SU-DHL-6 (cell line): ENCODE measurements around the gene RALBP1.

Source experiments
- H2AFZ ChIP-seq: fragments of 200-600 bp; sonication (generic); 2 replicates; pipeline ENCODE4 v1.6.1; 2014; ENCODE audit warnings: low read depth, mild to moderate bottlenecking, moderate library complexity, mixed read lengths, antibody characterized with exemption, low read length; ENCODE audit not compliant: severe bottlenecking
- H3F3A ChIP-seq: fragments of 200-600 bp; shearing (Covaris generic); 2 replicates; pipeline ENCODE4 v1.6.0; 2016; ENCODE audit warnings: antibody characterized with exemption, mild to moderate bottlenecking; ENCODE audit not compliant: insufficient read depth
- H3K27ac ChIP-seq: fragments of 200-600 bp; sonication (generic); 2 replicates; pipeline ENCODE4 v1.5.1; 2016; ENCODE audit warnings: low read depth, mild to moderate bottlenecking, low read length, moderate library complexity, mixed read lengths
- H3K27me3 ChIP-seq: fragments of 200-600 bp; sonication (generic), shearing (Covaris generic); 2 replicates; pipeline ENCODE4 v1.6.0; 2014; ENCODE audit warnings: mild to moderate bottlenecking, low read length
- H3K36me3 ChIP-seq: fragments of 200-600 bp; sonication (generic); 2 replicates; pipeline ENCODE4 v1.6.1; 2014; ENCODE audit warnings: mild to moderate bottlenecking, low read length, mixed read lengths
- H3K4me2 ChIP-seq: fragments of 300-600, 200-600 bp; shearing (Covaris generic), sonication (generic); 2 replicates; pipeline ENCODE4 v1.6.0; 2014; ENCODE audit warnings: low read length, low read depth, mild to moderate bottlenecking; ENCODE audit not compliant: poor library complexity, severe bottlenecking
- H3K4me3 ChIP-seq: fragments of 200-600 bp; sonication (generic); 2 replicates; pipeline ENCODE4 v1.5.1; 2014; ENCODE audit warnings: antibody characterized with exemption, low read length, mild to moderate bottlenecking, mixed read lengths; ENCODE audit not compliant: insufficient read depth, poor library complexity, severe bottlenecking
- H3K79me2 ChIP-seq: fragments of 200-600 bp; sonication (generic); 2 replicates; pipeline ENCODE4 v1.6.1; 2014; ENCODE audit warnings: mild to moderate bottlenecking, low read length, moderate library complexity; ENCODE audit not compliant: insufficient read depth
- H3K9ac ChIP-seq: fragments of 200-600 bp; sonication (generic); 2 replicates; pipeline ENCODE4 v1.7.0; 2014; ENCODE audit warnings: mild to moderate bottlenecking, low read length
- H3K9me2 ChIP-seq: fragments of 200-600 bp; sonication (generic); replicated peaks from 2 replicates; pipeline ENCODE4 v1.6.1; 2014; ENCODE audit warnings: low read length; ENCODE audit not compliant: insufficient read depth
- H3K9me3 ChIP-seq: fragments of 200-600 bp; sonication (generic); 2 replicates; pipeline ENCODE4 v1.6.1; 2014; ENCODE audit warnings: low read length, mixed read lengths; ENCODE audit not compliant: insufficient read depth
- H4K20me1 ChIP-seq: fragments of 200-600 bp; sonication (generic); 2 replicates; pipeline ENCODE4 v1.6.1; 2014; ENCODE audit warnings: low read depth, mild to moderate bottlenecking, antibody characterized with exemption, low read length, moderate library complexity, mixed read lengths
- EZH2phosphoT487 ChIP-seq: fragments of 200-600 bp; sonication (generic), shearing (Covaris generic); conservative IDR thresholded peaks from 2 replicates; pipeline ENCODE4 v1.6.1; 2018; ENCODE audit warnings: mild to moderate bottlenecking, antibody characterized with exemption, low read length, moderate library complexity, mixed read lengths
- TF ChIP-seq, protein P1 (sequence below): fragments of 200-600 bp; sonication (generic); IDR thresholded peaks from one replicate; pipeline ENCODE4 v1.5.1; 2017; ENCODE audit warnings: antibody characterized with exemption, mild to moderate bottlenecking, low read length, moderate library complexity; ENCODE audit not compliant: insufficient read depth, poor library complexity, severe bottlenecking

RALBP1 gene

GRCh38 chr18:9569178-9569577, 93.9 kb downstream of the RALBP1 start:
- H4K20me1 ChIP-seq, result no peaks in the 10 kb centered on the region
- H3K36me3 ChIP-seq, result peaks cover 11% of the 10 kb centered on the region; the same call in 1 of the 2 replicates
- TF ChIP-seq, protein P1, sequence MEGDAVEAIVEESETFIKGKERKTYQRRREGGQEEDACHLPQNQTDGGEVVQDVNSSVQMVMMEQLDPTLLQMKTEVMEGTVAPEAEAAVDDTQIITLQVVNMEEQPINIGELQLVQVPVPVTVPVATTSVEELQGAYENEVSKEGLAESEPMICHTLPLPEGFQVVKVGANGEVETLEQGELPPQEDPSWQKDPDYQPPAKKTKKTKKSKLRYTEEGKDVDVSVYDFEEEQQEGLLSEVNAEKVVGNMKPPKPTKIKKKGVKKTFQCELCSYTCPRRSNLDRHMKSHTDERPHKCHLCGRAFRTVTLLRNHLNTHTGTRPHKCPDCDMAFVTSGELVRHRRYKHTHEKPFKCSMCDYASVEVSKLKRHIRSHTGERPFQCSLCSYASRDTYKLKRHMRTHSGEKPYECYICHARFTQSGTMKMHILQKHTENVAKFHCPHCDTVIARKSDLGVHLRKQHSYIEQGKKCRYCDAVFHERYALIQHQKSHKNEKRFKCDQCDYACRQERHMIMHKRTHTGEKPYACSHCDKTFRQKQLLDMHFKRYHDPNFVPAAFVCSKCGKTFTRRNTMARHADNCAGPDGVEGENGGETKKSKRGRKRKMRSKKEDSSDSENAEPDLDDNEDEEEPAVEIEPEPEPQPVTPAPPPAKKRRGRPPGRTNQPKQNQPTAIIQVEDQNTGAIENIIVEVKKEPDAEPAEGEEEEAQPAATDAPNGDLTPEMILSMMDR, result no peak
- TF ChIP-seq EZH2phosphoT487, result no peak
- H3K9ac ChIP-seq, result no peak overlapping the region
- H2AFZ ChIP-seq, result no peak overlapping the region
- H3K4me2 ChIP-seq, result no peak overlapping the region
- no peaks in the 10 kb centered on the region for H3K27me3 ChIP-seq
- no peak overlapping the region for H3K4me3 ChIP-seq
- H3K9me3 ChIP-seq, result no peaks in the 10 kb centered on the region
- no peak overlapping the region for H3K27ac ChIP-seq
- H3K79me2 ChIP-seq, result no peaks in the 10 kb centered on the region
- H3K9me2 ChIP-seq, result no peaks in the 10 kb centered on the region
- no peaks in the 10 kb centered on the region for H3F3A ChIP-seq

DNA sequence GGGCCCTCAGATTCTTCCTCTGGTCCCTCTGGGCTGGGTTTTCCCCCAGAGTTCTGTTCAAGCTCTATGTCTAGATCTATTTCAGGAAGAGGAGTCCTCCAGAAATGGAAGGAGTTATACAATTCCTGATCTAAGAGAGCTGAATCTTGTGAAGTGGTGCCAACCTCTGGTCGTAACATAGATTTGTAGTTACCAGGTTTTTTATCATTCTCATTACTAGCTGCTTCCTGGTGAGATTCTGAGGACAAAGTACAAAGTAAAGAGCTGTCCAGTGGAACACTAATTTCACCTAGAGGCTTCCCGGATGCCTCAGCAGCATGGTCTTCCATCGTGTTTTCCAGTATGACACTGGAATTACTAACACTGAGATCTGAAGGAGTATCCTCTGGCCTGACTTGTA, 94.9 kb downstream of the RALBP1 start:
- Histone ChIP-seq H3K9me2 (no peaks in the 10 kb centered on the region), H3K79me2 (no peaks in the 10 kb centered on the region), H2AFZ (no peak overlapping the region), H3K9ac (no peak overlapping the region), H3K36me3 (peaks cover 11% of the 10 kb centered on the region; the same call in 1 of the 2 replicates), H3K27ac (no peak overlapping the region), H3F3A (no peaks in the 10 kb centered on the region), H3K27me3 (no peaks in the 10 kb centered on the region), H3K4me3 (no peak overlapping the region), H3K4me2 (no peak overlapping the region), H3K9me3 (no peaks in the 10 kb centered on the region), H4K20me1 (no peaks in the 10 kb centered on the region)
- no peak for TF ChIP-seq EZH2phosphoT487
- TF ChIP-seq, protein P1, result no peak

DNA sequence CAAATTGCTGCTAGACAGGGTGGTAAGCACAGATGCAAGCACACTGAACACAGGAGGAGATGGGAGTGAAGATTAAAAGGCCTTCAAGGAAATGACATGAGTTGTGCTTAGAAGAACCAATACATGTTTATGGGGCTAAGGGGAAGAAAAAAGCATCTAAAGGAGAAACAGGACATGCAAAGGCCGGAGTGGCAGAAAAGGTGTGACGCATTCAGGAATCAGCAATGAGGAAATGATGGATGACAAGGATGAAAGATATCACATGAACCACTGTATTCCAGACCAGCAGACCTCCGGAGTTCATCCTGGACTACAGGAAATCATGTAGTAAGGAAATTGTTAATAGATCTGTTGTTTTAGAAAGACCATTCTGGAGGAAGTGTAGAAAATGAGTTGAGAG, 96.2 kb downstream of the RALBP1 start:
- TF ChIP-seq EZH2phosphoT487, result no peak
- TF ChIP-seq, protein P1, result no peak
- Histone ChIP-seq H3K79me2 (no peaks in the 10 kb centered on the region), H3K27me3 (no peaks in the 10 kb centered on the region), H3K36me3 (peaks cover 11% of the 10 kb centered on the region; the same call in 1 of the 2 replicates), H3K4me3 (no peak overlapping the region), H3K4me2 (no peak overlapping the region), H3K9me3 (no peaks in the 10 kb centered on the region), H4K20me1 (no peaks in the 10 kb centered on the region), H3K9ac (no peak overlapping the region), H3K27ac (no peak overlapping the region), H3K9me2 (no peaks in the 10 kb centered on the region), H2AFZ (no peak overlapping the region), H3F3A (no peaks in the 10 kb centered on the region)
